ENCODE measurements around the gene SLC43A3.
"Not testable (repeated sequence)": the region's sequence is repeated elsewhere in the genome, so short reads cannot be mapped to it uniquely, and the experiment has no call there.

The SLC43A3 gene

GRCh38 chr11:57373146-57373545 lies 53.8 kb downstream of the SLC43A3 start:
- no peaks in the 10 kb centered on the region for H3K36me3 ChIP-seq (ENCODE audit: control insufficient read depth in 2 of 2, insufficient read depth in 2 of 2, low read length in 2 of 2)

GRCh38 chr11:57370941-57371340 lies 56.0 kb downstream of the SLC43A3 start:
- Histone ChIP-seq H3K27ac (ENCODE audit: low read depth in 2 of 2, low read length in 2 of 2) (no peak overlapping the region), H3K4me3 (ENCODE audit: low read length in 2 of 2) (no peak overlapping the region), H3K9me3 (ENCODE audit: control insufficient read depth in 2 of 2, low read length in 2 of 2) (no peaks in the 10 kb centered on the region), H3K4me1 (ENCODE audit: control insufficient read depth in 2 of 2, insufficient read depth in 2 of 2, low read length in 2 of 2) (no peaks in the 10 kb centered on the region), H3K9ac (ENCODE audit: low read depth in 1 of 2, low read length in 2 of 2) (no peak overlapping the region), H3K36me3 (ENCODE audit: control insufficient read depth in 2 of 2, insufficient read depth in 2 of 2, low read length in 2 of 2) (no peaks in the 10 kb centered on the region), H3K27me3 (ENCODE audit: control insufficient read depth in 2 of 2, insufficient read depth in 2 of 2, low read length in 2 of 2) (no peaks in the 10 kb centered on the region)

More at GRCh38 chr11:57373146-57373545, 53.8 kb downstream of the SLC43A3 start:
- Histone ChIP-seq H3K27ac (ENCODE audit: low read depth in 2 of 2, low read length in 2 of 2) (no peak overlapping the region), H3K4me1 (ENCODE audit: control insufficient read depth in 2 of 2, insufficient read depth in 2 of 2, low read length in 2 of 2) (no peaks in the 10 kb centered on the region), H3K4me3 (ENCODE audit: low read length in 2 of 2) (no peak overlapping the region), H3K9ac (ENCODE audit: low read depth in 1 of 2, low read length in 2 of 2) (no peak overlapping the region), H3K27me3 (ENCODE audit: control insufficient read depth in 2 of 2, insufficient read depth in 2 of 2, low read length in 2 of 2) (no peaks in the 10 kb centered on the region), H3K9me3 (ENCODE audit: control insufficient read depth in 2 of 2, low read length in 2 of 2) (no peaks in the 10 kb centered on the region)

GRCh38 chr11:57370251-57370650 lies 56.7 kb downstream of the SLC43A3 start:
- H3K36me3 ChIP-seq (ENCODE audit: control insufficient read depth in 2 of 2, insufficient read depth in 2 of 2, low read length in 2 of 2), result no peaks in the 10 kb centered on the region
- no peaks in the 10 kb centered on the region for H3K9me3 ChIP-seq (ENCODE audit: control insufficient read depth in 2 of 2, low read length in 2 of 2)
- no peak overlapping the region for H3K4me3 ChIP-seq (ENCODE audit: low read length in 2 of 2)
- no peak overlapping the region for H3K27ac ChIP-seq (ENCODE audit: low read depth in 2 of 2, low read length in 2 of 2)
- H3K4me1 ChIP-seq (ENCODE audit: control insufficient read depth in 2 of 2, insufficient read depth in 2 of 2, low read length in 2 of 2), result no peaks in the 10 kb centered on the region
- H3K9ac ChIP-seq (ENCODE audit: low read depth in 1 of 2, low read length in 2 of 2), result no peak overlapping the region
- peaks cover 0 to 3% of the 10 kb centered on the region in 2 donors for H3K27me3 ChIP-seq (ENCODE audit: control insufficient read depth in 2 of 2, insufficient read depth in 2 of 2, low read length in 2 of 2)

GRCh38 chr11:57368845-57369232 lies 58.1 kb downstream of the SLC43A3 start:
- no peaks in the 10 kb centered on the region for H3K9me3 ChIP-seq (ENCODE audit: control insufficient read depth in 2 of 2, low read length in 2 of 2)
- H3K36me3 ChIP-seq (ENCODE audit: control insufficient read depth in 2 of 2, insufficient read depth in 2 of 2, low read length in 2 of 2), result no peaks in the 10 kb centered on the region
- H3K27me3 ChIP-seq (ENCODE audit: control insufficient read depth in 2 of 2, insufficient read depth in 2 of 2, low read length in 2 of 2), result peaks cover 0 to 3% of the 10 kb centered on the region in 2 donors
- no peak overlapping the region for H3K9ac ChIP-seq (ENCODE audit: low read depth in 1 of 2, low read length in 2 of 2)
- H3K27ac ChIP-seq (ENCODE audit: low read depth in 2 of 2, low read length in 2 of 2), result no peak overlapping the region
- no peak overlapping the region for H3K4me3 ChIP-seq (ENCODE audit: low read length in 2 of 2)
- H3K4me1 ChIP-seq (ENCODE audit: control insufficient read depth in 2 of 2, insufficient read depth in 2 of 2, low read length in 2 of 2), result no peaks in the 10 kb centered on the region

DNA sequence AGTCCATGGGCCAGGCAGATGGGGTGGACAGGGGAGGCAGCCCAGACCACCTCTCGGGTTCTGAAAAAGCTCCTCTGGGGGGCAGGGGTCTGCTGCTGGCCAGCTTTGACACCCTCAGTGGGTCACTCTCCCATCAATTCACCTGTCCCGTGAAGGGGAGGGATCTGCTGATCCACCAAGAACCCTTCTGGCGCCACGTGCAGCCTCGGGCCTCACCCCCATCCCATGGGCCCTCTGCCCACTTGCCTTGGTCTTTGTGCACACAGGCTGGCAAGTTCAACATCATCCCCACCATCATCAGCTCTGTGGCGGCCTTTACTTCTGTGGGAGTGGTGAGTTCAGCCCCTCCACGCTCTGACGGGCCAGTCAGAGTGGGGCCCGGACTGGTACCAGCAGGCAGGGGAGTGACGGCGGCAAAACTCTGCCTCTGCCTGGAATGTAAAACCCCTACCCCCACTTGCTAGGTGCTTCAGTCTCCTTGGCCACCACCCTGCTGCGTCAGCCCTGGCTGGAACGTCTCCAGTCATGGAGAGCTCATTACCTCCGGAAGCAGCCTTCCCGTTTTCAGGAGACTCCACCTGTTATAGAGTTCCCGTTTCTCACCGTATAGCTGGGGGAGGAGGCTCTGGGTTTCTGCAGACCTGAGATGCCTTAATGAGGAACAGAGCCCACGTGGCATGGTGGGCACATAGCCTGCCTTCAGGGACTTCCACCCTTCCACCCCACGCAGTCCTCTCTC lies 58.6 kb downstream of the SLC43A3 start:
- Histone ChIP-seq H3K9ac (ENCODE audit: low read depth in 1 of 2, low read length in 2 of 2) (no peak overlapping the region), H3K36me3 (ENCODE audit: control insufficient read depth in 2 of 2, insufficient read depth in 2 of 2, low read length in 2 of 2) (no peaks in the 10 kb centered on the region), H3K4me3 (ENCODE audit: low read length in 2 of 2) (no peak overlapping the region)

GRCh38 chr11:57364851-57365660 lies 61.9 kb downstream of the SLC43A3 start:
- Histone ChIP-seq H3K27me3 (ENCODE audit: control insufficient read depth in 2 of 2, insufficient read depth in 2 of 2, low read length in 2 of 2) (peaks cover 0 to 5% of the 10 kb centered on the region in 2 donors), H3K4me3 (ENCODE audit: low read length in 2 of 2) (no peak overlapping the region), H3K4me1 (ENCODE audit: control insufficient read depth in 2 of 2, insufficient read depth in 2 of 2, low read length in 2 of 2) (no peaks in the 10 kb centered on the region), H3K27ac (ENCODE audit: low read depth in 2 of 2, low read length in 2 of 2) (no peak overlapping the region), H3K9me3 (ENCODE audit: control insufficient read depth in 2 of 2, low read length in 2 of 2) (no peaks in the 10 kb centered on the region), H3K36me3 (ENCODE audit: control insufficient read depth in 2 of 2, insufficient read depth in 2 of 2, low read length in 2 of 2) (no peaks in the 10 kb centered on the region), H3K9ac (ENCODE audit: low read depth in 1 of 2, low read length in 2 of 2) (no peak overlapping the region)

More for the DNA sequence above, 58.6 kb downstream of the SLC43A3 start:
- peaks cover 0 to 5% of the 10 kb centered on the region in 2 donors for H3K27me3 ChIP-seq (ENCODE audit: control insufficient read depth in 2 of 2, insufficient read depth in 2 of 2, low read length in 2 of 2)
- no peaks in the 10 kb centered on the region for H3K9me3 ChIP-seq (ENCODE audit: control insufficient read depth in 2 of 2, low read length in 2 of 2)
- H3K4me1 ChIP-seq (ENCODE audit: control insufficient read depth in 2 of 2, insufficient read depth in 2 of 2, low read length in 2 of 2), result no peaks in the 10 kb centered on the region
- H3K27ac ChIP-seq (ENCODE audit: low read depth in 2 of 2, low read length in 2 of 2), result no peak overlapping the region

- Histone ChIP-seq H3K27me3 (ENCODE audit: control insufficient read depth in 2 of 2, insufficient read depth in 2 of 2, low read length in 2 of 2) (peaks cover 0 to 5% of the 10 kb centered on the region in 2 donors), H3K4me3 (ENCODE audit: low read length in 2 of 2) (no peak overlapping the region), H3K9ac (ENCODE audit: low read depth in 1 of 2, low read length in 2 of 2) (no peak overlapping the region)
These were observed 63.5 kb downstream of the SLC43A3 start for GRCh38 chr11:57363131-57364080.

DNA sequence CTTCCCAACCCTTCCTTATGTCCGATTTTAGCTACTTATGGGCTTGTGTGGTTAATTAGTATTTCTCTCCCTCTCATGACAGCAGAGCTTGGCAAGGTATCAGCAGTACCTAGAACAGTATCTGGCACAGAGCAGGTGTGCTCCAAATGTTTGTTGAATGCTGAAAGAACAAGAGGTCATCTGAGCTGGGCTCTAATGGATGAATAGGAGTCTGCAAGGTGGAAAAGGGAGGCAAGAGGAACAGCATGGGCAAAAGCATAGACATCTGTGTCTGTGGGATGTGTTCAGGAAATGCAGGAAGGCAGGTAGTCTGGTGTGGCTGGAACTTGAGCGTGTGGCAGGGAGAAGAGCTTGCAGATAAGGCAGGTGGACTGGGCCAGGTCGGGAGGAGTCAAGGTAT lies 65.0 kb downstream of the SLC43A3 start:
- Histone ChIP-seq H3K27ac (ENCODE audit: low read depth in 2 of 2, low read length in 2 of 2) (no peak overlapping the region), H3K36me3 (ENCODE audit: control insufficient read depth in 2 of 2, insufficient read depth in 2 of 2, low read length in 2 of 2) (no peaks in the 10 kb centered on the region), H3K9me3 (ENCODE audit: control insufficient read depth in 2 of 2, low read length in 2 of 2) (no peaks in the 10 kb centered on the region), H3K4me1 (ENCODE audit: control insufficient read depth in 2 of 2, insufficient read depth in 2 of 2, low read length in 2 of 2) (no peaks in the 10 kb centered on the region), H3K9ac (ENCODE audit: low read depth in 1 of 2, low read length in 2 of 2) (no peak overlapping the region), H3K4me3 (ENCODE audit: low read length in 2 of 2) (no peak overlapping the region), H3K27me3 (ENCODE audit: control insufficient read depth in 2 of 2, insufficient read depth in 2 of 2, low read length in 2 of 2) (peaks cover 0 to 5% of the 10 kb centered on the region in 2 donors)

More at GRCh38 chr11:57363131-57364080, 63.5 kb downstream of the SLC43A3 start:
- Histone ChIP-seq H3K9me3 (ENCODE audit: control insufficient read depth in 2 of 2, low read length in 2 of 2) (no peaks in the 10 kb centered on the region), H3K36me3 (ENCODE audit: control insufficient read depth in 2 of 2, insufficient read depth in 2 of 2, low read length in 2 of 2) (no peaks in the 10 kb centered on the region), H3K27ac (ENCODE audit: low read depth in 2 of 2, low read length in 2 of 2) (no peak overlapping the region), H3K4me1 (ENCODE audit: control insufficient read depth in 2 of 2, insufficient read depth in 2 of 2, low read length in 2 of 2) (no peaks in the 10 kb centered on the region)

- not testable (repeated sequence) for H3K27ac ChIP-seq (ENCODE audit: low read depth in 2 of 2, low read length in 2 of 2); H3K36me3 ChIP-seq (ENCODE audit: control insufficient read depth in 2 of 2, insufficient read depth in 2 of 2, low read length in 2 of 2); H3K9ac ChIP-seq (ENCODE audit: low read depth in 1 of 2, low read length in 2 of 2); H3K4me1 ChIP-seq (ENCODE audit: control insufficient read depth in 2 of 2, insufficient read depth in 2 of 2, low read length in 2 of 2); H3K4me3 ChIP-seq (ENCODE audit: low read length in 2 of 2); H3K27me3 ChIP-seq (ENCODE audit: control insufficient read depth in 2 of 2, insufficient read depth in 2 of 2, low read length in 2 of 2); H3K9me3 ChIP-seq (ENCODE audit: control insufficient read depth in 2 of 2, low read length in 2 of 2)
These were observed 65.5 kb downstream of the SLC43A3 start for GRCh38 chr11:57361420-57361819.

Measured in mucosa of rectum (tissue), 2 donors.